ENCODE data around the gene ARHGEF40. TPM values are rescaled to one million over a fixed set of nuclear protein-coding genes. Genes with fewer than 3 reads are reported as not detected.

ARHGEF40 gene
- polyA plus RNA-seq, 1 experiment = 40.7 TPM

- Histone ChIP-seq H3K27me3 (ENCODE audit: control insufficient read depth, insufficient read depth, low read length) (peaks cover 10% of the 10 kb centered on the region), H3K27ac (ENCODE audit: low read depth, low read length) (no peak overlapping the region), H3K4me3 (ENCODE audit: low read depth, low read length) (no peak overlapping the region), H3K9me3 (ENCODE audit: control insufficient read depth, insufficient read depth, low read length) (no peaks in the 10 kb centered on the region)
- no peak for TF ChIP-seq CTCF (IDR thresholded peaks at IDR 0.05; ENCODE audit: low read depth, low read length)
- CTCF ChIA-PET = interaction anchor here (2.6 to 4.0 kb wide), 3 partner anchors 34 to 55 kb away, joined by 11 to 42 read pairs (median 16); no protein-coding TSS in a partner anchor
- POLR2A ChIA-PET = interaction anchor here (1.8 kb wide), 1 partner anchor 22 kb away, joined by 16 read pairs; no protein-coding TSS in a partner anchor
- DNase-seq (ENCODE audit: low read depth, low spot score) = no peak
These were observed 20.8 kb upstream of the ARHGEF40 start for GRCh38 chr14:21049271-21049673.

GRCh38 chr14:21050597-21050996, 19.5 kb upstream of the ARHGEF40 start:
- Histone ChIP-seq H3K27me3 (ENCODE audit: control insufficient read depth, insufficient read depth, low read length) (peaks cover 7% of the 10 kb centered on the region), H3K4me3 (ENCODE audit: low read depth, low read length) (no peak overlapping the region), H3K9me3 (ENCODE audit: control insufficient read depth, insufficient read depth, low read length) (no peaks in the 10 kb centered on the region), H3K27ac (ENCODE audit: low read depth, low read length) (no peak overlapping the region)
- TF ChIP-seq CTCF (IDR thresholded peaks at IDR 0.05; ENCODE audit: low read depth, low read length) = no peak
- no peak for DNase-seq (ENCODE audit: low read depth, low spot score)
- ChIA-PET POLR2A (no interaction called here), CTCF (interaction anchor here (1.6 to 2.5 kb wide), 2 partner anchors 36 to 80 kb away, joined by 3 to 13 read pairs; no protein-coding TSS in a partner anchor)

- no peak for DNase-seq (ENCODE audit: low read depth, low spot score)
- CTCF ChIA-PET = interaction anchor here (0.6 to 0.8 kb wide), 2 partner anchors 9 to 39 kb away, joined by 3 to 4 read pairs; no protein-coding TSS in a partner anchor
- Histone ChIP-seq H3K9me3 (ENCODE audit: control insufficient read depth, insufficient read depth, low read length) (no peaks in the 10 kb centered on the region), H3K27ac (ENCODE audit: low read depth, low read length) (no peak overlapping the region), H3K27me3 (ENCODE audit: control insufficient read depth, insufficient read depth, low read length) (peaks cover 3% of the 10 kb centered on the region), H3K4me3 (ENCODE audit: low read depth, low read length) (no peak overlapping the region)
- TF ChIP-seq CTCF (IDR thresholded peaks at IDR 0.05; ENCODE audit: low read depth, low read length) = no peak
- POLR2A ChIA-PET = no interaction called here
These were observed 16.7 kb upstream of the ARHGEF40 start for GRCh38 chr14:21053184-21054122.

- TF ChIP-seq CTCF (IDR thresholded peaks at IDR 0.05; ENCODE audit: low read depth, low read length) = no peak
- ChIA-PET CTCF (interaction anchor here (0.6 kb wide), 1 partner anchor 8 kb away, joined by 3 read pairs; no protein-coding TSS in a partner anchor), POLR2A (no interaction called here)
- H3K27ac ChIP-seq (ENCODE audit: low read depth, low read length) = no peak overlapping the region
- H3K4me3 ChIP-seq (ENCODE audit: low read depth, low read length) = no peak overlapping the region
- no peaks in the 10 kb centered on the region for H3K9me3 ChIP-seq (ENCODE audit: control insufficient read depth, insufficient read depth, low read length)
- no peak for DNase-seq (ENCODE audit: low read depth, low spot score)
- H3K27me3 ChIP-seq (ENCODE audit: control insufficient read depth, insufficient read depth, low read length) = peaks cover 3% of the 10 kb centered on the region
These were observed 15.9 kb upstream of the ARHGEF40 start for GRCh38 chr14:21054123-21054767.

Data from AG04450 (cell line).